ENCODE measurements around the gene TDRD10. TPM values are rescaled to one million over a fixed set of nuclear protein-coding genes. Genes with fewer than 3 reads are reported as not detected.

TDRD10 gene
- total and polyA plus RNA-seq, 4 donors, result 1.9 to 12.6 (median 7.3) TPM

- 78 to 87% methylated on average over 10 of the region's 10 CpGs for WGBS, 2 donors
- TF ChIP-seq, protein P1, sequence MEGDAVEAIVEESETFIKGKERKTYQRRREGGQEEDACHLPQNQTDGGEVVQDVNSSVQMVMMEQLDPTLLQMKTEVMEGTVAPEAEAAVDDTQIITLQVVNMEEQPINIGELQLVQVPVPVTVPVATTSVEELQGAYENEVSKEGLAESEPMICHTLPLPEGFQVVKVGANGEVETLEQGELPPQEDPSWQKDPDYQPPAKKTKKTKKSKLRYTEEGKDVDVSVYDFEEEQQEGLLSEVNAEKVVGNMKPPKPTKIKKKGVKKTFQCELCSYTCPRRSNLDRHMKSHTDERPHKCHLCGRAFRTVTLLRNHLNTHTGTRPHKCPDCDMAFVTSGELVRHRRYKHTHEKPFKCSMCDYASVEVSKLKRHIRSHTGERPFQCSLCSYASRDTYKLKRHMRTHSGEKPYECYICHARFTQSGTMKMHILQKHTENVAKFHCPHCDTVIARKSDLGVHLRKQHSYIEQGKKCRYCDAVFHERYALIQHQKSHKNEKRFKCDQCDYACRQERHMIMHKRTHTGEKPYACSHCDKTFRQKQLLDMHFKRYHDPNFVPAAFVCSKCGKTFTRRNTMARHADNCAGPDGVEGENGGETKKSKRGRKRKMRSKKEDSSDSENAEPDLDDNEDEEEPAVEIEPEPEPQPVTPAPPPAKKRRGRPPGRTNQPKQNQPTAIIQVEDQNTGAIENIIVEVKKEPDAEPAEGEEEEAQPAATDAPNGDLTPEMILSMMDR (IDR thresholded peaks at IDR 0.05; ENCODE audit: control extremely low read depth, extremely low read depth), result no peak
- no peak for ATAC-seq (ENCODE audit: insufficient read depth, low FRiP score)
Observed at GRCh38 chr1:154575147-154575927, 73.3 kb downstream of the TDRD10 start.

GRCh38 chr1:154575951-154576566 lies 74.0 kb downstream of the TDRD10 start:
- no peak for DNase-seq
- Histone ChIP-seq H3K36me3 (ENCODE audit: control insufficient read depth in 4 of 4, insufficient read depth in 4 of 4, low read length in 4 of 4) (peaks cover 0 to 24% (median 6%) of the 10 kb centered on the region in 4 donors), H3K27me3 (ENCODE audit: control insufficient read depth in 3 of 3, insufficient read depth in 3 of 3, low read length in 2 of 3) (no peaks in the 10 kb centered on the region), H3K9me3 (ENCODE audit: control insufficient read depth in 4 of 4, insufficient read depth in 3 of 4, low read length in 3 of 4) (no peaks in the 10 kb centered on the region), H3K4me3 (no peak overlapping the region), H3K27ac (ENCODE audit: low read depth in 1 of 2, low read length in 1 of 2) (no peak overlapping the region), H3K4me1 (ENCODE audit: control insufficient read depth in 5 of 5, insufficient read depth in 5 of 5, low read length in 5 of 5) (peaks cover 0 to 9% (median 5%) of the 10 kb centered on the region in 5 donors), H3K9ac (ENCODE audit: insufficient read depth in 1 of 2, low read length in 2 of 2) (no peak overlapping the region)
- no peak for ATAC-seq (ENCODE audit: insufficient read depth, low FRiP score)
- TF ChIP-seq, protein P1 (IDR thresholded peaks at IDR 0.05; ENCODE audit: control extremely low read depth, extremely low read depth), result no peak
- WGBS, 2 donors, result 76 to 80% methylated on average over 8 of the region's 8 CpGs

More at GRCh38 chr1:154575147-154575927, 73.3 kb downstream of the TDRD10 start:
- Histone ChIP-seq H3K27me3 (ENCODE audit: control insufficient read depth in 3 of 3, insufficient read depth in 3 of 3, low read length in 2 of 3) (no peaks in the 10 kb centered on the region), H3K9me3 (ENCODE audit: control insufficient read depth in 4 of 4, insufficient read depth in 3 of 4, low read length in 3 of 4) (no peaks in the 10 kb centered on the region), H3K36me3 (ENCODE audit: control insufficient read depth in 4 of 4, insufficient read depth in 4 of 4, low read length in 4 of 4) (peaks cover 0 to 18% (median 1%) of the 10 kb centered on the region in 4 donors), H3K4me1 (ENCODE audit: control insufficient read depth in 5 of 5, insufficient read depth in 5 of 5, low read length in 5 of 5) (peaks cover 0 to 9% (median 5%) of the 10 kb centered on the region in 5 donors), H3K4me3 (no peak overlapping the region), H3K27ac (ENCODE audit: low read depth in 1 of 2, low read length in 1 of 2) (no peak overlapping the region), H3K9ac (ENCODE audit: insufficient read depth in 1 of 2, low read length in 2 of 2) (no peak overlapping the region)
- no peak for DNase-seq

GRCh38 chr1:154577346-154578057 lies 75.5 kb downstream of the TDRD10 start:
- Histone ChIP-seq H3K27ac (ENCODE audit: low read depth in 1 of 2, low read length in 1 of 2) (peak overlapping the region in 1 of 2 donors; percentile 6), H3K27me3 (ENCODE audit: control insufficient read depth in 3 of 3, insufficient read depth in 3 of 3, low read length in 2 of 3) (no peaks in the 10 kb centered on the region), H3K4me3 (no peak overlapping the region), H3K36me3 (ENCODE audit: control insufficient read depth in 4 of 4, insufficient read depth in 4 of 4, low read length in 4 of 4) (peaks cover 6 to 31% (median 10%) of the 10 kb centered on the region in 4 donors), H3K9ac (ENCODE audit: insufficient read depth in 1 of 2, low read length in 2 of 2) (no peak overlapping the region), H3K9me3 (ENCODE audit: control insufficient read depth in 4 of 4, insufficient read depth in 3 of 4, low read length in 3 of 4) (no peaks in the 10 kb centered on the region), H3K4me1 (ENCODE audit: control insufficient read depth in 5 of 5, insufficient read depth in 5 of 5, low read length in 5 of 5) (peaks cover 0 to 9% (median 5%) of the 10 kb centered on the region in 5 donors)
- WGBS, 2 donors, result 69 to 73% methylated on average over 7 of the region's 7 CpGs
- ATAC-seq (ENCODE audit: insufficient read depth, low FRiP score) (no peak), DNase-seq (no peak)
- TF ChIP-seq, protein P1 (IDR thresholded peaks at IDR 0.05; ENCODE audit: control extremely low read depth, extremely low read depth), result no peak

Measured in lung (tissue), 12 donors.